Adrenal gland (tissue), 12 donors: ENCODE results near the gene ULK3. TPM values are rescaled to one million over a fixed set of nuclear protein-coding genes. Genes with fewer than 3 reads are reported as not detected.

Experiments
- DNase-seq, 7 donors: peaks; one replicate each; pipeline ENCODE4 v3.0.0-alpha.2; 2019 to 2020
- H3K27ac ChIP-seq, 5 donors: fragments of 200-600 bp; sonication (generic) in 4 of 5; 1 replicate in 3 of 5; 2 replicates in 2 of 5; pipeline versions ENCODE4 v1.5.1 to v1.8.0; 2016 to 2020; ENCODE audit warnings: mild to moderate bottlenecking in 1 of 5
- H3K27me3 ChIP-seq: fragments of 200-600 bp; 2 replicates; pipeline ENCODE4 v1.8.0; 2021
- H3K36me3 ChIP-seq, 2 donors: fragments of 200-600 bp; replicated peaks in 1 of 2; 1 replicate in 1 of 2; 2 replicates in 1 of 2; pipeline versions ENCODE4 v1.5.1 to v1.8.0; 2018 to 2022
- H3K4me1 ChIP-seq, 2 donors: fragments of 200-600 bp; replicated peaks in 1 of 2; 1 replicate in 1 of 2; 2 replicates in 1 of 2; pipeline versions ENCODE4 v1.5.1 to v1.8.0; 2018 to 2021
- H3K4me3 ChIP-seq, 4 donors: fragments of 200-600 bp; sonication (generic) in 3 of 4; one replicate each; pipeline ENCODE4 v1.5.1; 2016 to 2018
- H3K9me3 ChIP-seq, 3 donors: fragments of 200-600 bp; sonication (generic) in 1 of 3; replicated peaks in 1 of 3; 1 replicate in 2 of 3; 2 replicates in 1 of 3; pipeline versions ENCODE4 v1.5.1 to v1.8.0; 2016 to 2021
- POLR2A ChIP-seq, 2 donors: fragments of 450-650 bp; IDR thresholded peaks; one replicate each; pipeline ENCODE4 v1.6.1; 2017; ENCODE audit warnings: antibody characterized with exemption in 2 of 2, mild to moderate bottlenecking in 2 of 2, moderate library complexity in 1 of 2
- WGBS, 4 donors: extraction: QIAGEN DNeasy Blood & Tissue Kit in 2 of 4; methylation state at CpG; one replicate each; pipeline versions ENCODE4 v1.1.5 to v1.1.7; 2013 to 2017; 5-methylcytosine and 5-hydroxymethylcytosine counted together
- intact Hi-C, 2 donors: fragments of 100-400 bp; cut with DNase I; formaldehyde crosslinking; loops; one replicate each; pipeline versions ENCODE4 v1.14.1 to v1.15.0; 2022 to 2023
- polyA plus RNA-seq, 3 donors: library from polyadenylated mRNA; stranded (reverse); fragments of 200-250 nt in 2 of 3; fragments of 350-450 nt in 1 of 3; fragmentation: Illumina TruSeq in 1 of 3; extraction: RNeasy Lipid Tissue Mini Kit (QIAGEN cat#74804) in 1 of 3; gene quantifications; one replicate each; pipeline ENCODE4 v1.2.3, GENCODE V29; 2013 to 2014
- total RNA-seq, 9 donors: library from RNA; depleted of rRNA in 4 of 9; stranded (reverse); fragments of >200 nt in 4 of 9; fragments of 120-200 nt in 1 of 9; fragmentation: NEBNext Ultra II Directional in 1 of 9; extraction: Animal tissue kit (Norgen Biotek cat#: 25700) in 1 of 9; gene quantifications; one replicate each; pipeline versions ENCODE4 v1.1.0 to v1.2.4, GENCODE V29; 2013 to 2023
- TF ChIP-seq, protein P1 (sequence below), 6 experiments: fragments of 450-650 bp in 4 of 6; fragments of 200-600 bp in 2 of 6; sonication (generic) in 1 of 6; IDR thresholded peaks; 1 replicate in 5 of 6; 2 replicates in 1 of 6; pipeline versions ENCODE4 v1.5.1 to v1.8.0; 2016 to 2021; ENCODE audit warnings: antibody characterized with exemption in 6 of 6, mild to moderate bottlenecking in 2 of 6, moderate library complexity in 1 of 6
- donor health status: healthy with polysubstance abuse.
- donor health status: Bipolar disorder and iron deficiency.
- donor health status: DM: yes; HTN: yes; CAD: no.
- donor health status: DM: no; HTN: no; CAD: no.
- donor health status: DM: no; HTN: no; CAD: no.
- donor health status: DM: yes; HTN: yes; CAD: no.

ULK3 gene
- total and polyA plus RNA-seq, 12 donors: 21.7 to 126 (median 52.5) TPM

GRCh38 chr15:74838137-74838516, 4.8 kb downstream of the ULK3 start:
- no peak overlapping the region for H3K27ac ChIP-seq
- peaks cover 0 to 6% of the 10 kb centered on the region in 2 donors for H3K36me3 ChIP-seq
- DNase-seq: no peak
- H3K9me3 ChIP-seq: no peaks in the 10 kb centered on the region
- TF ChIP-seq, protein P1, sequence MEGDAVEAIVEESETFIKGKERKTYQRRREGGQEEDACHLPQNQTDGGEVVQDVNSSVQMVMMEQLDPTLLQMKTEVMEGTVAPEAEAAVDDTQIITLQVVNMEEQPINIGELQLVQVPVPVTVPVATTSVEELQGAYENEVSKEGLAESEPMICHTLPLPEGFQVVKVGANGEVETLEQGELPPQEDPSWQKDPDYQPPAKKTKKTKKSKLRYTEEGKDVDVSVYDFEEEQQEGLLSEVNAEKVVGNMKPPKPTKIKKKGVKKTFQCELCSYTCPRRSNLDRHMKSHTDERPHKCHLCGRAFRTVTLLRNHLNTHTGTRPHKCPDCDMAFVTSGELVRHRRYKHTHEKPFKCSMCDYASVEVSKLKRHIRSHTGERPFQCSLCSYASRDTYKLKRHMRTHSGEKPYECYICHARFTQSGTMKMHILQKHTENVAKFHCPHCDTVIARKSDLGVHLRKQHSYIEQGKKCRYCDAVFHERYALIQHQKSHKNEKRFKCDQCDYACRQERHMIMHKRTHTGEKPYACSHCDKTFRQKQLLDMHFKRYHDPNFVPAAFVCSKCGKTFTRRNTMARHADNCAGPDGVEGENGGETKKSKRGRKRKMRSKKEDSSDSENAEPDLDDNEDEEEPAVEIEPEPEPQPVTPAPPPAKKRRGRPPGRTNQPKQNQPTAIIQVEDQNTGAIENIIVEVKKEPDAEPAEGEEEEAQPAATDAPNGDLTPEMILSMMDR (IDR thresholded peaks at IDR 0.05): no peak
- no peak for TF ChIP-seq POLR2A (IDR thresholded peaks at IDR 0.05)
- peaks cover 10 to 17% of the 10 kb centered on the region in 2 donors for H3K4me1 ChIP-seq
- 77 to 100% (median 91%) methylated on average over 1 to 10 of the region's 10 CpGs for WGBS, 4 donors
- intact Hi-C loops: loop anchor here (5.0 kb wide), 2 partner anchors 61 to 66 kb away; no protein-coding TSS in a partner anchor
- H3K4me3 ChIP-seq: no peak overlapping the region
- no peaks in the 10 kb centered on the region for H3K27me3 ChIP-seq

DNA sequence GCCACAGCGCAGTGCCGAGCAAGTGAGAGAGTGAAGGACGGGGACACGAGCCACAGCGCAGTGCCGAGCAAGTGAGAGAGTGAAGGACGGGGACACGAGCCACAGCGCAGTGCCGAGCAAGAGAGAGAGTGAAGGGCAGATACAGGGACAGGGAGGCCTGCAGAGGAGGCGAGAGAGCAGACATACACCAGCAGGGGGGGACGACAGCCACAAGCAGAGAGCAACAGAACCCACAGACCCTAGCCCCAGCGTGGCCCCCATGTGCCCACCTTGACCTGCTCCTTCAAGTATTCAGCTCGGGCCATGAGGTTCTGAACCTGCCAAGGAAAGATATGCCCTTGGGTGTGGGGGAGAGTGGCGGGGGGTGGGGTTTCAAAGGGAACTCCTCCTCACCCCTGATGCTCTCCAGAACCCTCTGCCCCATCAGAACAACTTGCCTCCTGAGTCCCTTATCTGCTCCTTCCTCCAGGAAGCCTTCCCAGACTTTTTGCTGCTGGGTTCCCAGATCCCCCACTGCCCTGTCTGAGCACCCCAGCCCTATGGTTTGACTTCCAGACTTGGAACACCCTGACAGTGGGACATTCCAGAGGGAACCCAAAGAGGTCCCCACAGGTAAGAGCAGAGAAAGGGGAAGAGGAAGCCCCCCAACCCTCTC, 5.3 kb downstream of the ULK3 start:
- WGBS, 4 donors: 52 to 82% (median 60%) methylated on average over 15 of the region's 15 CpGs
- intact Hi-C loops: loop anchor here (5.0 kb wide), 2 partner anchors 60 to 65 kb away; no protein-coding TSS in a partner anchor
- Histone ChIP-seq H3K4me3 (no peak overlapping the region), H3K9me3 (no peaks in the 10 kb centered on the region), H3K36me3 (peaks cover 0 to 6% of the 10 kb centered on the region in 2 donors), H3K27ac (no peak overlapping the region), H3K4me1 (peaks cover 10 to 17% of the 10 kb centered on the region in 2 donors), H3K27me3 (no peaks in the 10 kb centered on the region)
- TF ChIP-seq, protein P1 (IDR thresholded peaks at IDR 0.05): peak in 2 of 6 experiments; percentile 11 to 19
- TF ChIP-seq POLR2A (IDR thresholded peaks at IDR 0.05): no peak
- peak in 3 of 7 donors; percentile 47 to 50 (median 48) for DNase-seq

DNA sequence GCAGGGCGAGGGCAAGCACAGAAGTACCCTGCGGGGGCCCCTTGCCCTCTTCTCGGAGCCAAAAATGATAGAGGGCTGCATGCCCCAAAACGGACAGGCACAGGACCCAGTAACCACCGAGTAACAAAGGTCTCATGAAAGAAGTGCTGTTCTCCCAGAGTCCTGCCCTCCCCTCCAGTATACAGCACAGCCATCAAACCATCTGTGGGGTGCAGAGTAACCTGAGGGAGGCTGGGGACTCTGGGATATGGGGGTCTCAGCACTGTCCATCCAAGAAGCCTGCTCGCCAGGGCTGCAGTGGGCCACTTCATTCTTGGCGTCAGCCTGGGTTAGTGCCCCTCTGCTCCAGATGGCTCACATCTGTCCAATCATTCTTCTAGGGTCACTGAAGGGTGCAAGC, 6.1 kb downstream of the ULK3 start:
- Histone ChIP-seq H3K27ac (no peak overlapping the region), H3K4me3 (no peak overlapping the region), H3K4me1 (peaks cover 3 to 9% of the 10 kb centered on the region in 2 donors), H3K36me3 (peaks cover 0 to 6% of the 10 kb centered on the region in 2 donors), H3K27me3 (no peaks in the 10 kb centered on the region), H3K9me3 (no peaks in the 10 kb centered on the region)
- WGBS, 4 donors: 88 to 90% (median 89%) methylated on average over 7 of the region's 7 CpGs; no CpG with 5 or more reads in 1 of the 4 donors
- intact Hi-C loops: loop anchor here (5.0 kb wide), 2 partner anchors 60 to 65 kb away; no protein-coding TSS in a partner anchor
- DNase-seq: no peak
- no peak for TF ChIP-seq POLR2A (IDR thresholded peaks at IDR 0.05)
- TF ChIP-seq, protein P1 (IDR thresholded peaks at IDR 0.05): no peak

DNA sequence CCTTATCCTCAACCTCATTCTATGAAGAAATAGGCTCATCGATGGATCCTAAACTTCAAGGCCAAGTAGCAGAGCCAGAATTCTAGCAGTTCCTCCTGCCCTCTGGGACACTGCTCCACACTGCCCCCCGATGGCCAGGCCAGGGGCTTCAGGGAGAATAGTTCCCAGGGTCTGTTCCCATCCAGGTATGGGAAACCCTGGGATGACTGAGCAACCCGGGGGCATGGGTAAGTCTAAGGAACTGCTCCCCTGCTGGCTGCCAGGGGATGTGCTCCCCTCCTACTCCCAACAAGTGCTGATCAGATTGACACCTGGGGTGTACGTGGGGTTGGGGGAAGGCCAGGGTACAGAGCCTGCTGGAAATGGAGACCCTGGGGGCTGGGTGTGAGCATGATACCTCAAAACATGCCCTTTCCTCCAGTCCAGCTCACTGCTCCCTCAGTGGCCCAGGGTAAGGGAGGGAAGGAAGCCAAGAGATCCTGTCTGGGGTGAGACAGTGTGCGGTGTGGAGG, 7.6 kb downstream of the ULK3 start:
- 39 to 48% (median 45%) methylated on average over 3 to 5 of the region's 5 CpGs for WGBS, 4 donors
- H3K36me3 ChIP-seq: peaks cover 0 to 6% of the 10 kb centered on the region in 2 donors

More for the DNA sequence above, 7.6 kb downstream of the ULK3 start:
- H3K4me3 ChIP-seq: no peak overlapping the region
- H3K27ac ChIP-seq: no peak overlapping the region
- peak; percentile 47 to 78 (median 67) for DNase-seq
- H3K27me3 ChIP-seq: no peaks in the 10 kb centered on the region
- intact Hi-C loops: loop anchor here (5.0 kb wide), 2 partner anchors 58 to 63 kb away; no protein-coding TSS in a partner anchor
- no peaks in the 10 kb centered on the region for H3K9me3 ChIP-seq
- H3K4me1 ChIP-seq: no peaks in the 10 kb centered on the region
- TF ChIP-seq, protein P1 (IDR thresholded peaks at IDR 0.05): peak; percentile 58 to 77 (median 68)
- no peak for TF ChIP-seq POLR2A (IDR thresholded peaks at IDR 0.05)
